WI38 (cell line): Measurements from ENCODE around the gene GLA.

Source experiments
- H3K4me3 ChIP-seq: 2 replicates; pipeline ENCODE4 v1.5.1; 2011; ENCODE audit warnings: low read depth, mild to moderate bottlenecking, control low read depth, low read length
- TF ChIP-seq, protein P1 (sequence below): IDR thresholded peaks from 2 replicates; pipeline ENCODE4 v1.5.1; 2012; ENCODE audit warnings: low read depth, mild to moderate bottlenecking, control low read depth, low read length

The GLA gene

DNA sequence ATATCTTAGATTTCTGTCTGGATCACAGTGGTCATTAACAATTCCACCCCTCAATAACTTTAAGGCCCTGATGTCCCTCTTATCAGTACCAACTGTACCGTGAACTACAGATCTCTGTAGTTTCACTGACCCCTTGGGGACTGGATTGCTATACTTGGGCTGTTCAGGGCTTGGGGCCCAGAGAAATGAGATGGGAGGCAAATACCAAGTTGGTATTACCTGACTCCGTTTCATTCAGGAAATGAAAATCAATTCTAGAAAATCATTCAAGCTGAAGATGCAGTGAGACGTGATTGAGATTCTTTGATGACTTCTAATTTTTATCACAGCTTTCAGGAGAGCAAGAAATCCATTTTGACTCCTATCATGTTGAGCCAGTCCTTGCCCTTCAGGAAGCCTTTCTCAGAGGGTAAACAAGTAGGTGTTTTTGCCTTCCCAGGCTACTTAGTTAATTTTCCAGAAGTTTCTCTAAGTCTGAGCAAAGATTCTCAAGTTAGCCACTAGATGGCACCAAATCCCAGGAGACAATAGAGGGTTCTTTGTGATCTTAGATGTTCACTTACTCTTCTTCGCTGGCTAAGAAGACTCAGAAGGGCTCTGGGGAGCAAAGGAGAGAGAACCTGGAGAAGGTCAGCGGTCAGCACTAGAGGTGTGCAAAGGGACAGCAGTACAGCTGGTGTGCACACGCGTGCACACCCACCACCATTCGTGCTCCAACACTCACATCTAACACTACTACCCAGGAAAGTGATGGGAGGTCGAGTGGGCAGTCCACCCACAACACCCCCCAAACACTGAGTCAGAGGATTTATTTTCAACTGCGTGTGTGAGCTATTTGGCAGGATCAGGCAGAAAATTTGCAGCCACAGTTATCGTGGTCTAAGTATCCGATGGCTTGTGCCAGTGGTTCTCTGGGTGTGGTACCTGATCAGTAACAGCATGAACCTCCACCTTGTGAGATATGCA lies 7.7 kb upstream of the GLA start:
- H3K4me3 ChIP-seq = no peak overlapping the region
- TF ChIP-seq, protein P1, sequence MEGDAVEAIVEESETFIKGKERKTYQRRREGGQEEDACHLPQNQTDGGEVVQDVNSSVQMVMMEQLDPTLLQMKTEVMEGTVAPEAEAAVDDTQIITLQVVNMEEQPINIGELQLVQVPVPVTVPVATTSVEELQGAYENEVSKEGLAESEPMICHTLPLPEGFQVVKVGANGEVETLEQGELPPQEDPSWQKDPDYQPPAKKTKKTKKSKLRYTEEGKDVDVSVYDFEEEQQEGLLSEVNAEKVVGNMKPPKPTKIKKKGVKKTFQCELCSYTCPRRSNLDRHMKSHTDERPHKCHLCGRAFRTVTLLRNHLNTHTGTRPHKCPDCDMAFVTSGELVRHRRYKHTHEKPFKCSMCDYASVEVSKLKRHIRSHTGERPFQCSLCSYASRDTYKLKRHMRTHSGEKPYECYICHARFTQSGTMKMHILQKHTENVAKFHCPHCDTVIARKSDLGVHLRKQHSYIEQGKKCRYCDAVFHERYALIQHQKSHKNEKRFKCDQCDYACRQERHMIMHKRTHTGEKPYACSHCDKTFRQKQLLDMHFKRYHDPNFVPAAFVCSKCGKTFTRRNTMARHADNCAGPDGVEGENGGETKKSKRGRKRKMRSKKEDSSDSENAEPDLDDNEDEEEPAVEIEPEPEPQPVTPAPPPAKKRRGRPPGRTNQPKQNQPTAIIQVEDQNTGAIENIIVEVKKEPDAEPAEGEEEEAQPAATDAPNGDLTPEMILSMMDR = peak; percentile 60

DNA sequence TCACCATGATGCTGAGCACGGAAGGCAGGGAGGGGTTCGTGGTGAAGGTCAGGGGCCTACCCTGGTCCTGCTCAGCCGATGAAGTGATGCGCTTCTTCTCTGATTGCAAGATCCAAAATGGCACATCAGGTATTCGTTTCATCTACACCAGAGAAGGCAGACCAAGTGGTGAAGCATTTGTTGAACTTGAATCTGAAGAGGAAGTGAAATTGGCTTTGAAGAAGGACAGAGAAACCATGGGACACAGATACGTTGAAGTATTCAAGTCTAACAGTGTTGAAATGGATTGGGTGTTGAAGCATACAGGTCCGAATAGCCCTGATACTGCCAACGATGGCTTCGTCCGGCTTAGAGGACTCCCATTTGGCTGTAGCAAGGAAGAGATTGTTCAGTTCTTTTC lies 4.3 kb upstream of the GLA start:
- TF ChIP-seq, protein P1 = no peak
- H3K4me3 ChIP-seq = no peak overlapping the region

DNA sequence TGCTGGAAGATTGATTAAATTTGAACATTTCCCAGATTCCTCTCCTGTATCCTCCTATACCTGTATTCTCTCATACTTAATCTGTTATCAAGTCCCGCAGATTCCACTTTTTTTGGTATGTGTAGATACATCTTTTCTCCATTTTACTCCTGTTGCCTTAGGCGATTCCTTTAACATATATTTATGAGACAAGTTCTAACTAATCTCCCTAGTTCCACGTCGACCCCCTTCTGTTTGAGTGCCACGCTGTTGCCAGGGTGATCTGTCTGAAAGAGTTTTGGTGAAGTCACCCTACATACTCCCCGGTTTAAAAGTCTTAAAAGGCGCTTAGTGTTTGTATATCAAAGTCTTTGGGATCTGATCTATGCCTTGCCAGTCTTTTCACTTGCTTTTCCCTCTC lies 2.7 kb upstream of the GLA start:
- TF ChIP-seq, protein P1 = no peak
- no peak overlapping the region for H3K4me3 ChIP-seq

- peak overlapping the region; percentile 70 for H3K4me3 ChIP-seq
- TF ChIP-seq, protein P1 = no peak
Observed at GRCh38 chrX:101409043-101409442, 1.3 kb upstream of the GLA start.

- TF ChIP-seq, protein P1 = no peak
- peak overlapping the region; percentile 70 for H3K4me3 ChIP-seq
Observed at GRCh38 chrX:101408532-101408841, 762 bp upstream of the GLA start.

DNA sequence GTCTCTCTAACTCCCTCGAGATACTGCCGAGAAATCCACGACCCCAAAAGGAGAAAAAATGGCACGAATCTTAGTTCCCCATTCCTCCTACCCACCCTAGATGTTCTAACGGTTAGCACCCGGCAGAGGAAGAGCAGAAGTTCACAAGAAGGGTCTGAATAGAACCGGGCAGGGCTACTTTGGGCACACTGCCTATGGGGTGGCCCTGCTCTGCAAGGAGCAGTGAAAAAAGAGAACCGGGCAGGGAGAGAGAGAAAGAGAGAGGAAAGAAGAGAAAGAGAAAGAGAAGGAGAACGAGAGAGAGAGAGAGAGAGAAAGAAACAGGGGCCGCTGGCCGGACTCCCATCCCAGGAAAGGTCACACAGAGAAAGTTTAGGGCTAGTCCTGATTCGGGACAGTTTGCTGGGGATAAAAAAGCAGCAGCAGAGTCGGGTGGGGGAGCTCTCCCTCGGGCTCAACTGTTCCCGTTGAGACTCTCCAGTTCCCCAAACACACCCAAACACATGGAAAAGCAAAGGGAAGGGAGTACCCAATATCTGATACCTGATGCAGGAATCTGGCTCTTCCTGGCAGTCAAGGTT lies 468 bp downstream of the GLA start:
- TF ChIP-seq, protein P1 = no peak
- peak overlapping the region; percentile 69 for H3K4me3 ChIP-seq

DNA sequence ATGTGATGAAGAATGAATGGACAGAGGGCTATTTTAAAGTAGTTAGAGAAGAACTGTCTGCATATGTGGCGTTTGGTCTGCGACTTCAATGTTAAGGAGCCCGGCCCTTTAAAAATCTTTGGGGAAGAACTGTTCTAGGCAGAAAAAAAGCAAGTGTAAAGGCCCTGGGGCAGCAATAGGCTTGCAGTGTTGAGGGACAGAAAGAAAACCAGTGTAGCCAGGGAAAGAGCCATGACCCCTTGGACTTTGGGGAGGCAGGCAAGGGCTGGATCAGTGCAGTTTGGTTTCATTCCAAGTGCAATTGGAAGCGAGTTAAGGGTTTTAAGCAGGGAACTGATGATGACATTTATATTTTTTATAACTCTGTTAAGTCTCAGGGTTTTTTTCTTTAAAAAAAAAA lies 7.9 kb downstream of the GLA start:
- TF ChIP-seq, protein P1 = no peak

More for the DNA sequence above, 7.9 kb downstream of the GLA start:
- no peak overlapping the region for H3K4me3 ChIP-seq
